HG03354 (cell line): ENCODE data around the gene PRKACB.
A peak's percentile ranks its signal among the peaks of the same experiment; 100 is the strongest.

Experiments
- ATAC-seq: cut with Tn5 transposase; IDR thresholded peaks from one replicate; pipeline ENCODE4 v1.9.1; 2021; ENCODE audit warnings: mild to moderate bottlenecking; ENCODE audit not compliant: unreplicated experiment, poor library complexity, severe bottlenecking

PRKACB gene

GRCh38 chr1:84152649-84153056 lies 8.6 kb downstream of the PRKACB start:
- ATAC-seq, result peak; percentile 89

DNA sequence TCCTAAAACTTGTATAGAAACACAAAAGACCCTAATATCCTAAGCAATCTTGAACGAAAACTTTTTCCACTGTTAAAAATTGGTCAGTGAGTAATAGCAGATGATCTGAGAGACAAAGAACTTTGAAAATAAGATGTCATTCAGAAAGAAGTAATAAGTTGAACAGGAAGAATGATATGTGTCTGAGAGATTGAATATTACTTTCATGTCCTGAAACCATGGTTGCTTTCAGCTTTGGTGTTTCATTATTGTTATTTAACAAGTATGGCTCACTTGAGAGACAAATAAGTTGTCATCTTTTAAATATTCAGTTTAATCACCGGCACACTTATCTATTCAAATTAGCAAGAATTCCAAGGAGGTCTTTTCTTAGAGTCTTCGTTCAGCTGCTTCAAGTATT lies 11.4 kb downstream of the PRKACB start:
- ATAC-seq, result no peak

GRCh38 chr1:84156210-84156621 lies 12.1 kb downstream of the PRKACB start:
- ATAC-seq, result no peak

DNA sequence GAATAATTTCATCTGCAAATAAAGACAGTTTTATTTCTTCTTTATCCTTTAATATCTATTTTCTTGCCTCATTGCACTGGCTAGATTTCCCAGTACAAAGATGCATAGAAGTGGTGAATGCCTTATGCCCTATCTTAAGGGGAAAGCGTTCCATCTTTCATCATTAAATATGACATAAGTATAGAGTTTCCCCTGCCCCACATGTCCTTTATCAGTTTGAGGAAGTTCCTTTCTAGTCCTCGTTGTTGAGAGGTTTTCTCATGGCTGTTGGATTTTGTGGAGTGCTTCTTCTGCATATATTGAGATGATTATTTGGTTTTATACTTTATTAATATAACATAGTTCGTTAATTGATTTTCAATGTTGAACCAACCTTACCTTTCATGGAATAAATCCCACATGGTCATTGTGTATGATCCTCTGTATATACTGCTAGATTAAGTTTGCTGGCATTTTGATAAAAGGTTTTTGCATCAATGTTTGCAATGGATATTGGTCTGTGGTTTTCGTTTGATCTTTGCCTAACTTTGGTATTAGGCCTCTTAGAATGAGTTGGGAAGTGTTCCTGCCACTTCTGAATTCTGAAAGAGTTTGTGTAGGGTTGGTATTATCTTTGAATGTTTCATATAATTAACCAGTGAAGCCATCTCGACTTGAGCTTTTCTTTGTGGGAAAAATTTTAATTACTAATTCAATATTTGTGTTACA lies 15.6 kb downstream of the PRKACB start:
- no peak for ATAC-seq

DNA sequence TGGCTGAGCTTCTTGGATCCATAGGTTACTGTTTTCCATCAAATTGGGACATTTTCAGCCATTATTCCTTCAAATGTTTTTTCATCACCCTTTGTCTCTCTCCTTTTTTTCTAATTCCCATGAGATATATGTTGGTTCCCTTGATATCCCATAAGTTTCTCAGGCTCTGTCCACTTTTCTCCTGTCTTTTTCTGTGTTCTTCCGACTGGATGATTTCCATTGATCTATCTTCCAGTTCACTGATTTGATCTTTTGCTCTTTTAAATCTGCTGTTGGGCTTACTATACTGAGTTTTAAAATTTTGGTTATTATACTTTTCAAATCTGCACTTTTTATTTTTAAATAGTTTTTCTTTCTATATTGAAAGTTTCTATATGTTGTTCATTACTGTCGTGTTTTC lies 18.2 kb downstream of the PRKACB start:
- no peak for ATAC-seq

GRCh38 chr1:84163123-84163931 lies 19.3 kb downstream of the PRKACB start:
- no peak for ATAC-seq

DNA sequence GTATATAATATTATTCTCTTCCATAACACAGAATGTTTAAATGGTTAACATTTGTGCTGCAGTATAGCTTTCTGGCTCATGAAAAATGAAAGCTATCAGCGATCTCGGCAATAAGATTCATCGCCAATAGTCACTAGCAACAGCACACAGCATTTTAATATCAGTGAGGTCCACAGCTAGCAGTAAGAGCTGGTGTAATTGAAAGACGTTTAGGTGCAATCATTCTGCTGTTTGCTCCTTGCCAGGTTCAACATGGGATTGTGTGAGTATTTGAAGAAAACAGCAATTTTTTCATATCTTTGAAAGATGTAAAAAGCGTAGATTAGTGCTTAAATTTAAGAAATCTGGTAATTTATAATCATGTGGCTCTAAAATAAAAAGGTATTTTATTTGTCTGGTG lies 20.1 kb downstream of the PRKACB start:
- ATAC-seq, result no peak

GRCh38 chr1:84164567-84165021 lies 20.5 kb downstream of the PRKACB start:
- ATAC-seq, result no peak

DNA sequence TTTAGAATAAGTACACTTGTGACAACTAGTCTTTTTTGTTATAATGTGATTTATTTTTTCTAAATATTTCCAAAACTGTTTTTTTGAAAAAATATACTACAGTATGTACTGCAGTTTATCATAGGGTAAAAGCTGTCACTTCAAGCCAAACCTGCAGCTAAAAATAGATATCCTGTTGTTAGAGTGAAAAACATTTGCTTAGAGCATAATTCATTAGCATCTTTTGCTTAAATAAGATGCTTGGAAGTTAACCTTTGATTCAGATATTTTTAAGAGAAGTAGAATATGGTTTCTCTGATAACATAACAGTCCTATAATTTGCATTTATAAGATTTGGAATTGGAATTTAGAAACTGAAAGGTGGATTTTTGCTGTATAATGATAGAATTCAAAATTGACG lies 21.5 kb downstream of the PRKACB start:
- no peak for ATAC-seq

DNA sequence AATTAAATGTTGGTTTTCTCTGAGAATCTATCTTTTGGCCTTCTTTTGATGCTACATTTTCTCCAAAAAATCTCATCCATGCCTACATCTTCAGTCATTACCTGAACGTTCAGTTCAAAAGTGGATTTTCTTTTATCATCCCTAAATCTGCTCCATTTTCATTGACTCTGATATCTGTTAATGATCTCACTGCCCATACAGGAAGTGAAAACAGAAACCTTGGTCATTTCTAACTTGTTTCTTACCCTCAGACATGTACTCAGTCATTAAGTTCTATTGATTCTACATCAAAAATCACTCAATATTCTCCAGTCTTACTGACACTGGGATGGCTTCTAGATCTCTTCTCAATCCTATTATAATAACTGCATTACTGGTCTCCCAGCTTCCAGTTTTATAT lies 22.7 kb downstream of the PRKACB start:
- peak; percentile 99 for ATAC-seq

- ATAC-seq, result no peak
These were observed 24.7 kb downstream of the PRKACB start for GRCh38 chr1:84168783-84169182.

DNA sequence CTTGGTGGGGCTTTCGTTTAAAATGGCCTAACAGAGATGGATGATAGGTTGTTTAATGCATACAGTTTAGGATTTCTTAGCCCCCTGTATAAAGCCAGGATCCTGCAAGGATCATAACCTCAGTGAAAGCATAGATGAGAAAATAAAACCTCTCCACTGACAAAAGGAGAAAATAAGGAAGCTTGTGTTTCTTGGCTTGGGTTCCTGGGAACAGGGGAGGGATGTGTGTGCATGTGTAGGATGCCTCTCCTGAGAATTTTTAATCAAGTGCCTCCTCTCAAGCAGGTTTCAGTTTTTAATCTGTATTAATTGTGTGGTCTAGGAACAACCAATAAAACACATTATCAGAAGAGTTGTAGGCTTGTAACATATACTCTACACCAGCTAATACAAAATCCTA lies 26.1 kb downstream of the PRKACB start:
- no peak for ATAC-seq

GRCh38 chr1:84171481-84171880 lies 27.4 kb downstream of the PRKACB start:
- no peak for ATAC-seq

DNA sequence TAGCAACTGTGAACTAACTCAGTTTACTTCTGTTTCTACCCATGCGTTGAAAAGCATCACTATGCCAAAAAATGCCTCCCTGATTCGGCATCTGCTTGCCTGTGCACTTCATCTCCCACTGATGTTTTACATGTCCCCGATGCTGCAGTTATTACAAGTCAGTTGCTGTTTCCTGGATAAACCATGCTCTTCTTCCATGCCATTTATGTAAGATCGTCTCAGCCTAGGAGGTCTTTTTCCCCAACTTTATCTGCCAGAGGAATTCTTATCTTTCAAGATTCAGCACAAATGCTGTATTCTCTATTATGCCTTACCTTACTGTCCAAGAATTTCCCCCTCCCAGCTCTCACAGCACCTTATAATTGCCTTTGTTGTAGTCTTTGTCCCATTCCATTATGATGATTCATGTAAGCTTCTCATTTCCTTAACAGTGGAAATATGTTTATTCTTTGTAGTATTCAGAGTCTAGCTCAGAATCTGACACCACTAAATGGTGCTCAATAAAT lies 30.0 kb downstream of the PRKACB start:
- no peak for ATAC-seq

DNA sequence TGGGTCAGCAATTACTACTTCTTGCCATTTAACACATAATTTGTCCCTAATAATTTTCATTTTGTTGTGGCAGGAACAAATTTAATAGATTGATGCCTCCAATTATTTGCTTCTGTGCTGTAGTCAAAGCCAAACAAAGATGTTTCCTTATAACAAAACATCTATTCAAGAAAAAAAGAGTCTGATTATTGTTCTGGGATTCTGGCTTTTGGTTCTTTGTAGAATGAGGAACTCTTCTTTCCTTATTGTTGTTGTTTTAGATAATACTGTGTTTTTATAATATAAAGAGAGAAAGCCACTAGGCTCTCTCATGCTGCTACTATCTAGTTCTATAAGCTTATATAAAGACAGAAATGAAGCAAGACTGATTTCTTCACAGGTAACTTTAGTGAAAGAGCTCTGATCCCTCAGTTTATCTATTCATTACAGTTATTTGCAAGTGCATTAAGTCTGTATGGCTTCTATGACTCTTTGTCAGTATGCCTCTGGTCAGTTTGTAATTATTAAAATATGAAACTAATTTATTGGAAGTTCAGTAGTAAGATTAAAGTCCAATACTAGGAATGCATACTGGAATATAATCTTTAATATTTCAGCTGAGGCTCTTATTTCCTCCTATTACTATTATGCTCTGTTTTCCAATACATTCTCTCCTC lies 37.4 kb downstream of the PRKACB start:
- ATAC-seq, result no peak

GRCh38 chr1:84190455-84190854 lies 46.4 kb downstream of the PRKACB start:
- no peak for ATAC-seq

DNA sequence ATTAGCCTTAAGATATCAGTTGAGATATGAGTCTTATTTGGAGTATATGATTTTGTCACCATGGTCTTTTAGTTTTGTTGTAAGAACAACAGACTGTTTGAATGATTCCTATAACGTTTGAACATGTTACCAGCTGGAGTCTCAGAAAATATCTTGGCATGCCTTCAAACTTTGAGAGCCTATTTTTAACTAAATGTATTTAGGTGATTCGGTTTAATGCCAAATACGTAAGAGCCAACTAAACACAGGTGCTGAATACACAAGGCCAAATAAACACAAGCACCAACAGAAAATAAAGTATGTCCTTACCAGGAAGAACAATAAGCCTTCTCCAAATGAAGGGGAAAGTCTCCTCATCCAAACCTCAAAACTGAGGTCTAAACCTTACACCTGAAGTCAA lies 48.6 kb downstream of the PRKACB start:
- ATAC-seq, result no peak

- no peak for ATAC-seq
These were observed 54.8 kb downstream of the PRKACB start for GRCh38 chr1:84198832-84199231.

- ATAC-seq, result no peak
These were observed 55.2 kb downstream of the PRKACB start for GRCh38 chr1:84199257-84199656.

DNA sequence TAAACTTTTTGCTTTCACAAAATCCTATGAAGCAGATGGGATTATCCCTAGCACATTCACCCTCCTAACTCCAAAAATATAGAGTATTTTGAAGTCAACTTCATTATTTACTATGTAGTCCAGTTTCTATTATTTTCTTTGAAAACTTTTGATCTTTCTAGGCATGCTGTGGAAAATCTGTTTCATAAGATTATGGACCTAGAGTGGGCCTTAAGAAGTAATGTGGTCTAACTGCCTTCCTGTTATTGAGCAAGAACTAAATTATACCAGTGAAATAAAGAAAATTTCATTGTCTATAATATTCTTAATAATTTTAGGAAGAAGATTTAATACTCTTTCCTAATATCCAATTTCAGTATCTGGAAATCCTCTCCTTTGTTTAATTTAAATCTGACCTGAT lies 58.1 kb downstream of the PRKACB start:
- no peak for ATAC-seq

DNA sequence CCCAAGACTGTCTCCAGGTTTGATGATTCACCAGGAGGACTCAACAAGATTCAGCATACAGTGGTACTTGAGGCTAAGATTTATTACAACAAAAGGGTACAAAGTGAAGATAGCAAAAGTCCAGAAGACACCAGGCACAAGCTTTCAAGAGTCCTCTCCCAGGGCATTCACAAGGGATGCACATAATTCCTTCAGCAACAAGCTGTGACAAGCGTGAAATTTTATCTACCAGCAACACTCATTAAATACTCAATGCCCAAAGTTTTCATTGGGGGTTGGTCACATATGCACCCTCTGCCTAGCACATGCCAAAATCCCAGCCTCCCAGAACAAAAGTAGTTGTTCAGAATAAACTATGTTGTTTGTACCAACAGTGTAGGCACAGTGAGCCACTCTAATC lies 62.3 kb downstream of the PRKACB start:
- no peak for ATAC-seq
